ENCODE results near the gene HOGA1. TPM values are rescaled to one million over a fixed set of nuclear protein-coding genes. Genes with fewer than 3 reads are reported as not detected.

The HOGA1 gene
- total and polyA plus RNA-seq, 2 donors (not counting 3 experiments of a cell fraction or from before 2014, with no cell fraction given): 0.44 to 0.91 TPM

DNA sequence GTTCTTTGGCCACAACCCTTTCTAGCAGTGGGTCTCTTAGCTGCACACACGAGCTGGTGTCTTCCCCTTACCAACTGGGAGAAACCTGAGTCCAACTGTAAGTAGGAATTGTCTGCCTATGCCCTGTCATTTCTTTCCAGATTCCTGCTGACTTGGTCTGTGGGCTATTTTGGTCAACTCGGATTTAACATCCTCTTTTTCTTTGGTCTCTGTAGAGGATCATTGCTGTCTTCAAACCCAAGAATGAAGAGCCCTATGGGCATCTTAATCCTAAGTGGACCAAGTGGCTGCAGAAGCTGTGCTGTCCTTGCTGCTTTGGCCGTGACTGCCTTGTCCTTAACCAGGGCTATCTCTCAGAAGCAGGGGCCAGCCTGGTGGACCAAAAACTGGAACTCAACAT lies 66.5 kb downstream of the HOGA1 start:
- Histone ChIP-seq H3K4me1 (ENCODE audit: control insufficient read depth, extremely low read depth, insufficient read depth, low read length) (peaks cover 17% of the 10 kb centered on the region), H3K27me3 (ENCODE audit: control insufficient read depth in 2 of 2, insufficient read depth in 2 of 2, low read length in 2 of 2) (no peaks in the 10 kb centered on the region), H3K79me2 (ENCODE audit: control insufficient read depth, insufficient read depth, low read length) (peaks cover 15% of the 10 kb centered on the region), H3K9ac (replicated peaks; ENCODE audit: extremely low read depth, insufficient read depth, low read length) (no peak overlapping the region), H2AFZ (ENCODE audit: low read depth, low read length) (no peak overlapping the region), H3K4me2 (ENCODE audit: insufficient read depth, low read length) (no peak overlapping the region), H4K20me1 (replicated peaks; ENCODE audit: control insufficient read depth, extremely low read depth, insufficient read depth, low read length) (no peaks in the 10 kb centered on the region), H3K9me1 (replicated peaks; ENCODE audit: control insufficient read depth, extremely low read depth, insufficient read depth, low read length) (no peaks in the 10 kb centered on the region), H3K36me3 (ENCODE audit: control insufficient read depth in 2 of 2, extremely low read depth in 1 of 2, insufficient read depth in 2 of 2, low read length in 2 of 2) (peaks cover 9 to 13% of the 10 kb centered on the region in 2 experiments), H3K9me3 (replicated peaks; ENCODE audit: control insufficient read depth, insufficient read depth, low read length) (no peaks in the 10 kb centered on the region), H3K4me3 (replicated peaks in 1 of 3; ENCODE audit: insufficient read depth in 1 of 3, low read depth in 1 of 3, low read length in 3 of 3) (no peak overlapping the region), H3K27ac (ENCODE audit: insufficient read depth, low read depth, low read length) (no peak overlapping the region)
- CTCF ChIA-PET: no interaction called here
- intact Hi-C loops (cut with micrococcal nuclease): no loop called here
- POLR2A ChIA-PET: no interaction called here
- no TSS peak for BruUV-seq (replicated peaks)
- DNase-seq (ENCODE audit: low read depth, low spot score): no peak
- TF ChIP-seq GATA2 (IDR thresholded peaks at IDR 0.05; ENCODE audit: insufficient read depth, insufficient read length, low read depth, low read length): no peak
- TF ChIP-seq FOS (IDR thresholded peaks at IDR 0.05; ENCODE audit: borderline replicate concordance, insufficient read depth, low read length): no peak
- TF ChIP-seq, protein P1, sequence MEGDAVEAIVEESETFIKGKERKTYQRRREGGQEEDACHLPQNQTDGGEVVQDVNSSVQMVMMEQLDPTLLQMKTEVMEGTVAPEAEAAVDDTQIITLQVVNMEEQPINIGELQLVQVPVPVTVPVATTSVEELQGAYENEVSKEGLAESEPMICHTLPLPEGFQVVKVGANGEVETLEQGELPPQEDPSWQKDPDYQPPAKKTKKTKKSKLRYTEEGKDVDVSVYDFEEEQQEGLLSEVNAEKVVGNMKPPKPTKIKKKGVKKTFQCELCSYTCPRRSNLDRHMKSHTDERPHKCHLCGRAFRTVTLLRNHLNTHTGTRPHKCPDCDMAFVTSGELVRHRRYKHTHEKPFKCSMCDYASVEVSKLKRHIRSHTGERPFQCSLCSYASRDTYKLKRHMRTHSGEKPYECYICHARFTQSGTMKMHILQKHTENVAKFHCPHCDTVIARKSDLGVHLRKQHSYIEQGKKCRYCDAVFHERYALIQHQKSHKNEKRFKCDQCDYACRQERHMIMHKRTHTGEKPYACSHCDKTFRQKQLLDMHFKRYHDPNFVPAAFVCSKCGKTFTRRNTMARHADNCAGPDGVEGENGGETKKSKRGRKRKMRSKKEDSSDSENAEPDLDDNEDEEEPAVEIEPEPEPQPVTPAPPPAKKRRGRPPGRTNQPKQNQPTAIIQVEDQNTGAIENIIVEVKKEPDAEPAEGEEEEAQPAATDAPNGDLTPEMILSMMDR (IDR thresholded peaks at IDR 0.05; ENCODE audit: extremely low read depth in 1 of 2, insufficient read depth in 1 of 2, low read depth in 1 of 2, low read length in 2 of 2): no peak
- no peak for TF ChIP-seq POLR2A (IDR thresholded peaks at IDR 0.05; ENCODE audit: low read depth, low read length)
- TF ChIP-seq EZH2 (IDR thresholded peaks at IDR 0.05; ENCODE audit: borderline replicate concordance, low read depth, low read length, severe bottlenecking): no peak
- TF ChIP-seq, protein P2, sequence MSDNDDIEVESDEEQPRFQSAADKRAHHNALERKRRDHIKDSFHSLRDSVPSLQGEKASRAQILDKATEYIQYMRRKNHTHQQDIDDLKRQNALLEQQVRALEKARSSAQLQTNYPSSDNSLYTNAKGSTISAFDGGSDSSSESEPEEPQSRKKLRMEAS (IDR thresholded peaks at IDR 0.05; ENCODE audit: insufficient read depth, insufficient read length): no peak
- no peak for TF ChIP-seq POLR2AphosphoS5 (IDR thresholded peaks at IDR 0.05; ENCODE audit: insufficient read depth, low read depth, low read length)
- no peak for TF ChIP-seq MYC (IDR thresholded peaks at IDR 0.05; ENCODE audit: low read depth, low read length)
- FAIRE-seq: no peak
- dilution Hi-C loops (cut with MboI; ENCODE audit: extremely low pct_ligation_motif_present, low sequenced_read_pairs): no loop called here
